H1 (cell line): Measurements from ENCODE around the gene TUBGCP3. TPM values are rescaled to one million over a fixed set of nuclear protein-coding genes. Genes with fewer than 3 reads are reported as not detected.

Experiments
- CTCF ChIA-PET: fragments of 300-600 bp; sonication (Branson Sonifier 250); formaldehyde crosslinking; loops from one replicate; lab custom pipeline; 2021; ENCODE audit not compliant: partially characterized antibody; lab: Charles Lee
- POLR2A ChIA-PET: fragments of 300-600 bp; sonication (Branson Sonifier 250); formaldehyde crosslinking; loops from one replicate; lab custom pipeline; 2021; ENCODE audit warnings: inconsistent platforms; ENCODE audit not compliant: partially characterized antibody; lab: Charles Lee
- DNase-seq, 2 experiments: peaks; one replicate each; pipeline versions ENCODE4 v3.0.0 to v3.0.0-alpha.2; 2010 to 2022; ENCODE audit warnings: low spot score in 2 of 2, low read depth in 1 of 2, mixed read lengths in 1 of 2
- FAIRE-seq: peaks from 2 replicates; lab custom pipeline; 2011; peaks lifted over from hg19 to GRCh38; lab: Jason Lieb, UNC
- H2AFZ ChIP-seq: 2 replicates; pipeline ENCODE4 v1.8.1; 2012; ENCODE audit warnings: low read length, inconsistent platforms
- H2AK5ac ChIP-seq: 2 replicates; pipeline ENCODE4 v1.6.1; 2013; ENCODE audit warnings: low read depth, low read length
- H2BK120ac ChIP-seq: replicated peaks from 2 replicates; pipeline ENCODE3; 2013; ENCODE audit warnings: low read depth, low read length, inconsistent platforms
- H2BK12ac ChIP-seq: 2 replicates; pipeline ENCODE4 v1.6.1; 2013; ENCODE audit warnings: low read depth, low read length
- H2BK15ac ChIP-seq: 2 replicates; pipeline ENCODE4 v1.6.1; 2013; ENCODE audit warnings: low read length
- H2BK20ac ChIP-seq: 2 replicates; pipeline ENCODE4 v1.6.1; 2013; ENCODE audit warnings: low read length
- H2BK5ac ChIP-seq: 2 replicates; pipeline ENCODE4 v1.6.1; 2013; ENCODE audit warnings: low read depth, low read length
- H3K14ac ChIP-seq: 2 replicates; pipeline ENCODE4 v1.6.1; 2013; ENCODE audit warnings: inconsistent platforms; ENCODE audit not compliant: insufficient read length
- H3K18ac ChIP-seq: 2 replicates; pipeline ENCODE4 v1.6.1; 2013; ENCODE audit warnings: low read length; ENCODE audit errors: extremely low read depth
- H3K23ac ChIP-seq: 2 replicates; pipeline ENCODE4 v1.6.1; 2013; ENCODE audit warnings: inconsistent platforms; ENCODE audit not compliant: insufficient read length
- H3K23me2 ChIP-seq: 2 replicates; pipeline ENCODE4 v1.6.1; 2013; ENCODE audit warnings: low read depth, low read length
- H3K27ac ChIP-seq: 2 replicates; pipeline ENCODE4 v1.6.1; 2011; ENCODE audit warnings: low read depth, low read length, inconsistent platforms
- H3K27me3 ChIP-seq, 4 experiments: replicated peaks in 1 of 4; 1 replicate in 1 of 4; 2 replicates in 3 of 4; pipeline versions ENCODE4 v1.6.1 to v1.8.1; 2011 to 2013; ENCODE audit warnings: low read length in 3 of 4, mild to moderate bottlenecking in 3 of 4, inconsistent platforms in 2 of 4, mixed read lengths in 2 of 4, moderate library complexity in 1 of 4; ENCODE audit not compliant: control insufficient read depth in 3 of 4, insufficient read depth in 3 of 4; ENCODE audit errors: extremely low read depth in 1 of 4
- H3K36me3 ChIP-seq, 4 experiments: 2 replicates each; pipeline versions ENCODE4 v1.6.1 to v1.8.1; 2011 to 2013; ENCODE audit warnings: mild to moderate bottlenecking in 4 of 4, low read length in 3 of 4, moderate library complexity in 2 of 4, control low read depth in 1 of 4, inconsistent platforms in 1 of 4; ENCODE audit not compliant: insufficient read depth in 4 of 4, control insufficient read depth in 2 of 4
- H3K4ac ChIP-seq: replicated peaks from 2 replicates; pipeline ENCODE3; 2013; ENCODE audit warnings: low read length, low read depth, mixed read lengths, inconsistent platforms; ENCODE audit not compliant: insufficient read length
- H3K4me1 ChIP-seq, 4 experiments: replicated peaks in 1 of 4; 1 replicate in 1 of 4; 2 replicates in 3 of 4; pipeline versions ENCODE4 v1.6.1 to v1.8.1; 2011 to 2013; ENCODE audit warnings: low read length in 3 of 4, inconsistent platforms in 2 of 4, mixed read lengths in 1 of 4; ENCODE audit not compliant: insufficient read depth in 4 of 4, control insufficient read depth in 3 of 4
- H3K4me2 ChIP-seq, 2 experiments: 2 replicates each; pipeline versions ENCODE4 v1.6.1 to v1.8.1; 2011 to 2013; ENCODE audit warnings: low read depth in 2 of 2, low read length in 2 of 2, control low read depth in 1 of 2, inconsistent platforms in 1 of 2, mild to moderate bottlenecking in 1 of 2; ENCODE audit not compliant: insufficient read depth in 1 of 2
- H3K4me3 ChIP-seq, 4 experiments: fragments of 200-600, 300-600 bp in 1 of 4; sonication (generic), shearing (Covaris generic), sonication (Bioruptor Twin) in 1 of 4; 2 replicates each; pipeline versions ENCODE4 v1.5.1 to v1.8.1; 2011 to 2016; ENCODE audit warnings: low read length in 4 of 4, low read depth in 3 of 4, control low read depth in 2 of 4, inconsistent platforms in 2 of 4, mild to moderate bottlenecking in 2 of 4, mixed read lengths in 1 of 4, moderate library complexity in 1 of 4; ENCODE audit not compliant: insufficient read depth in 2 of 4; ENCODE audit errors: extremely low read depth in 1 of 4
- H3K56ac ChIP-seq: replicated peaks from 2 replicates; pipeline ENCODE3; 2013; ENCODE audit warnings: low read depth, mild to moderate bottlenecking, mixed read lengths, low read length, inconsistent platforms; ENCODE audit not compliant: insufficient read length
- H3K79me1 ChIP-seq: 2 replicates; pipeline ENCODE4 v1.6.1; 2013; ENCODE audit warnings: low read depth, low read length, control low read depth
- H3K79me2 ChIP-seq, 2 experiments: 2 replicates each; pipeline versions ENCODE4 v1.6.1 to v1.8.1; 2012 to 2013; ENCODE audit warnings: low read length in 2 of 2, mild to moderate bottlenecking in 2 of 2, inconsistent platforms in 1 of 2; ENCODE audit not compliant: insufficient read depth in 2 of 2, control insufficient read depth in 1 of 2
- H3K9ac ChIP-seq, 4 experiments: replicated peaks in 1 of 4; 1 replicate in 1 of 4; 2 replicates in 3 of 4; pipeline versions ENCODE4 v1.6.1 to v1.8.1; 2011 to 2013; ENCODE audit warnings: low read depth in 3 of 4, low read length in 3 of 4, control low read depth in 2 of 4, mild to moderate bottlenecking in 2 of 4, moderate library complexity in 2 of 4, inconsistent platforms in 1 of 4; ENCODE audit errors: extremely low read depth in 1 of 4
- H3K9me3 ChIP-seq, 2 experiments: 2 replicates each; pipeline versions ENCODE4 v1.6.1 to v1.8.1; 2012 to 2013; ENCODE audit warnings: mild to moderate bottlenecking in 2 of 2, moderate library complexity in 2 of 2, control low read depth in 1 of 2, inconsistent platforms in 1 of 2, low read depth in 1 of 2, low read length in 1 of 2, mixed read lengths in 1 of 2; ENCODE audit not compliant: insufficient read depth in 2 of 2
- H4K20me1 ChIP-seq, 2 experiments: replicated peaks in 1 of 2; 2 replicates each; pipeline versions ENCODE3 to v1.8.1; 2011 to 2013; ENCODE audit warnings: inconsistent platforms in 2 of 2, low read length in 2 of 2, mild to moderate bottlenecking in 1 of 2; ENCODE audit not compliant: insufficient read depth in 2 of 2, control insufficient read depth in 1 of 2
- H4K5ac ChIP-seq: 2 replicates; pipeline ENCODE4 v1.6.1; 2013; ENCODE audit warnings: low read length, low read depth, mixed read lengths, inconsistent platforms; ENCODE audit not compliant: insufficient read length
- H4K8ac ChIP-seq: 2 replicates; pipeline ENCODE4 v1.8.0; 2013; ENCODE audit warnings: mild to moderate bottlenecking, moderate library complexity, low read length, inconsistent platforms; ENCODE audit not compliant: insufficient read depth; ENCODE audit errors: extremely low read depth
- H4K91ac ChIP-seq: replicated peaks from 2 replicates; pipeline ENCODE3; 2013; ENCODE audit warnings: low read length, mixed read lengths, inconsistent platforms; ENCODE audit not compliant: insufficient read length
- CBX8 ChIP-seq: fragments of 300-800, 300-1000 bp; sonication (generic); IDR thresholded peaks from 2 replicates; pipeline ENCODE4 v1.7.1; 2016; ENCODE audit warnings: low read depth, low read length, borderline replicate concordance
- CHD2 ChIP-seq: IDR thresholded peaks from 2 replicates; pipeline ENCODE4 v1.6.1; 2012; ENCODE audit warnings: low read length, improper control_type of control experiment
- JUN ChIP-seq: IDR thresholded peaks from 2 replicates; pipeline ENCODE4 v1.6.1; 2011; ENCODE audit warnings: low read depth, mild to moderate bottlenecking, improper control_type of control experiment, low read length
- RXRA ChIP-seq: IDR thresholded peaks from 2 replicates; pipeline ENCODE4 v1.6.1; 2011; ENCODE audit warnings: low read depth, mild to moderate bottlenecking, low read length, moderate library complexity; ENCODE audit not compliant: insufficient read depth
- SP4 ChIP-seq: IDR thresholded peaks from 2 replicates; pipeline ENCODE4 v1.6.1; 2012; ENCODE audit warnings: low read length, inconsistent platforms
- YY1 ChIP-seq: IDR thresholded peaks from 2 replicates; pipeline ENCODE4 v1.6.1; 2011; ENCODE audit warnings: low read depth, mild to moderate bottlenecking, low read length
- ZNF274 ChIP-seq: IDR thresholded peaks from 2 replicates; pipeline ENCODE4 v1.7.0; 2012; ENCODE audit warnings: low read length, borderline replicate concordance; ENCODE audit errors: extremely low read depth
- WGBS, 2 experiments: shearing (Covaris generic) in 1 of 2; methylation state at CpG; one replicate each; pipeline versions ENCODE4 v1.1.6 to v1.1.7; 2013 to 2015; ENCODE audit warnings: low lambda C conversion rate in 2 of 2, mixed read lengths in 2 of 2, inconsistent platforms in 1 of 2, low coverage in 1 of 2, missing lambda C conversion rate in 1 of 2; ENCODE audit not compliant: insufficient replicate concordance in 2 of 2, insufficient coverage in 1 of 2, insufficient read length in 1 of 2; ENCODE audit errors: extremely low coverage in 1 of 2, missing lambda C conversion rate in 1 of 2; 5-methylcytosine and 5-hydroxymethylcytosine counted together
- polyA plus RNA-seq, 7 experiments: library from polyadenylated mRNA; depleted of rRNA in 3 of 7; stranded (reverse) in 5 of 7; unstranded in 2 of 7; fragments of >200 nt in 5 of 7; fragments of 200-250 nt in 2 of 7; gene quantifications; 1 replicate in 5 of 7; 2 replicates in 1 of 7; 4 replicates in 1 of 7; pipeline versions ENCODE4 v1.2.1 to v1.2.3, GENCODE V29; 2011 to 2013; ENCODE audit warnings: missing spikeins in 2 of 7, mixed read lengths in 2 of 7
- total RNA-seq: library from RNA; stranded (reverse); fragmentation: NEBNext Ultra II Directional; extraction: Animal tissue kit (Norgen Biotek cat#: 25700); gene quantifications from 2 replicates; pipeline ENCODE4 v1.2.1, GENCODE V29; 2021
- TF ChIP-seq, protein P1 (sequence below), 3 experiments: IDR thresholded peaks; 1 replicate in 2 of 3; 2 replicates in 1 of 3; pipeline versions ENCODE4 v1.5.1 to v1.6.1; 2011; ENCODE audit warnings: low read length in 3 of 3, mild to moderate bottlenecking in 3 of 3, inconsistent platforms in 2 of 3, low read depth in 1 of 3, moderate library complexity in 1 of 3; ENCODE audit not compliant: insufficient read depth in 1 of 3; ENCODE audit errors: control extremely low read depth in 1 of 3

Gene TUBGCP3
- total and polyA plus RNA-seq, 2 of the 8 experiments (the other 6 are each of a cell fraction or from before 2014, with no cell fraction given): 27.0 to 31.7 TPM

DNA sequence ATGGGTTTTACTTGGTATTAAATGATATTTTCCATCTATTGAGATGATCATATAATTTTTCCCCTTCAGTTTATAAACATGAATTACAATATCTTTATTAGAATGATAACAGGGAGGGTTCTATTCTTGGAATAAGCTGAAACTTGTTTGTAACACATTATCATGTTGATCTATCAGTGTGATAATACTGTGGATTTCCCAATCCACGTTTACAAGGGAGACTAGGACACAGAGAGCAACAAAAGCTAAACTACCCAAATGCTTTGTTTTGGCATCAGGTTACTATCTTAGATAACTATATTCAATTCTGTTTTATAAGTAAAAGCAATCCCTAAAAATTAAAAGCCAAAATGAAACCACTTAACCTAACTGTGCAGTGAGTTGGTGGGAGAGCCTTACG lies 92.5 kb downstream of the TUBGCP3 start:
- Histone ChIP-seq H2BK5ac (no peak overlapping the region), H2BK20ac (no peak overlapping the region), H3K14ac (no peak overlapping the region), H3K4me2 (no peak overlapping the region), H3K27me3 (no peaks in the 10 kb centered on the region), H4K91ac (no peak overlapping the region), H3K4ac (no peak overlapping the region), H3K79me2 (no peaks in the 10 kb centered on the region), H2BK15ac (no peak overlapping the region), H4K20me1 (no peaks in the 10 kb centered on the region), H2AK5ac (no peak overlapping the region), H2AFZ (no peak overlapping the region), H3K4me1 (no peaks in the 10 kb centered on the region), H3K79me1 (no peaks in the 10 kb centered on the region), H3K18ac (no peak overlapping the region), H3K36me3 (peaks cover 6 to 27% (median 9%) of the 10 kb centered on the region in 4 experiments; a peak in 6 of 8 replicates), H3K23me2 (no peaks in the 10 kb centered on the region), H3K4me3 (no peak overlapping the region), H2BK120ac (no peak overlapping the region), H4K5ac (no peak overlapping the region), H3K56ac (no peak overlapping the region), H2BK12ac (no peak overlapping the region), H3K9ac (no peak overlapping the region), H3K23ac (no peak overlapping the region), H4K8ac (no peak overlapping the region), H3K9me3 (no peaks in the 10 kb centered on the region), H3K27ac (no peak overlapping the region)
- ChIA-PET POLR2A (no interaction called here), CTCF (interaction anchor here (1.6 kb wide), 1 partner anchor 18 kb away, joined by 3 read pairs; no protein-coding TSS in a partner anchor)
- FAIRE-seq (no peak), DNase-seq (no peak)
- TF ChIP-seq YY1 (no peak), RXRA (no peak), CBX8 (no peak), SP4 (no peak), ZNF274 (no peak), CHD2 (no peak), JUN (no peak)
- TF ChIP-seq, protein P1, sequence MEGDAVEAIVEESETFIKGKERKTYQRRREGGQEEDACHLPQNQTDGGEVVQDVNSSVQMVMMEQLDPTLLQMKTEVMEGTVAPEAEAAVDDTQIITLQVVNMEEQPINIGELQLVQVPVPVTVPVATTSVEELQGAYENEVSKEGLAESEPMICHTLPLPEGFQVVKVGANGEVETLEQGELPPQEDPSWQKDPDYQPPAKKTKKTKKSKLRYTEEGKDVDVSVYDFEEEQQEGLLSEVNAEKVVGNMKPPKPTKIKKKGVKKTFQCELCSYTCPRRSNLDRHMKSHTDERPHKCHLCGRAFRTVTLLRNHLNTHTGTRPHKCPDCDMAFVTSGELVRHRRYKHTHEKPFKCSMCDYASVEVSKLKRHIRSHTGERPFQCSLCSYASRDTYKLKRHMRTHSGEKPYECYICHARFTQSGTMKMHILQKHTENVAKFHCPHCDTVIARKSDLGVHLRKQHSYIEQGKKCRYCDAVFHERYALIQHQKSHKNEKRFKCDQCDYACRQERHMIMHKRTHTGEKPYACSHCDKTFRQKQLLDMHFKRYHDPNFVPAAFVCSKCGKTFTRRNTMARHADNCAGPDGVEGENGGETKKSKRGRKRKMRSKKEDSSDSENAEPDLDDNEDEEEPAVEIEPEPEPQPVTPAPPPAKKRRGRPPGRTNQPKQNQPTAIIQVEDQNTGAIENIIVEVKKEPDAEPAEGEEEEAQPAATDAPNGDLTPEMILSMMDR (IDR thresholded peaks at IDR 0.05; ENCODE audit: control extremely low read depth in 1 of 3, insufficient read depth in 1 of 3, low read depth in 1 of 3, low read length in 3 of 3): no peak
- WGBS, 2 experiments: 93% methylated on average over 2 of the region's 2 CpGs; no CpG with 5 or more reads in 1 of the 2 experiments
